Mesenchymal stem cell (in vitro differentiated cells and primary cell): ENCODE results near the gene RASAL2.

Source experiments
- DNase-seq: peaks from one replicate; pipeline ENCODE4 v3.0.0-alpha.2; 2013
- H2AFZ ChIP-seq: one replicate; pipeline ENCODE4 v1.6.1; 2013; ENCODE audit warnings: low read depth, mild to moderate bottlenecking, control low read depth, inconsistent platforms, low read length, moderate library complexity
- H2AK5ac ChIP-seq: 2 replicates; pipeline ENCODE4 v1.6.1; 2013; ENCODE audit warnings: low read length, moderate library complexity, mild to moderate bottlenecking, inconsistent platforms; ENCODE audit not compliant: severe bottlenecking
- H2BK120ac ChIP-seq: one replicate; pipeline ENCODE4 v1.6.1; 2013; ENCODE audit warnings: low read depth, mild to moderate bottlenecking, inconsistent platforms, low read length, moderate library complexity
- H2BK12ac ChIP-seq, 2 experiments: one replicate each; pipeline ENCODE4 v1.6.1; 2013; ENCODE audit warnings: inconsistent platforms in 2 of 2, low read length in 2 of 2, mild to moderate bottlenecking in 2 of 2, moderate library complexity in 2 of 2, control low read depth in 1 of 2
- H2BK15ac ChIP-seq: one replicate; pipeline ENCODE4 v1.6.1; 2013; ENCODE audit warnings: mild to moderate bottlenecking, low read depth, inconsistent platforms; ENCODE audit not compliant: poor library complexity, severe bottlenecking
- H2BK5ac ChIP-seq: 2 replicates; pipeline ENCODE4 v1.6.1; 2013; ENCODE audit warnings: low read depth, mild to moderate bottlenecking, low read length, control low read depth, inconsistent platforms; ENCODE audit not compliant: poor library complexity, severe bottlenecking
- H3K14ac ChIP-seq, 2 experiments: one replicate each; pipeline ENCODE4 v1.6.1; 2013; ENCODE audit warnings: inconsistent platforms in 2 of 2, low read length in 2 of 2, control low read depth in 1 of 2, mild to moderate bottlenecking in 1 of 2, moderate library complexity in 1 of 2
- H3K18ac ChIP-seq, 2 experiments: one replicate each; pipeline ENCODE4 v1.6.1; 2013; ENCODE audit warnings: inconsistent platforms in 2 of 2, low read length in 2 of 2, control low read depth in 1 of 2, low read depth in 1 of 2, mild to moderate bottlenecking in 1 of 2
- H3K23ac ChIP-seq, 2 experiments: one replicate each; pipeline ENCODE4 v1.6.1; 2013; ENCODE audit warnings: inconsistent platforms in 2 of 2, low read length in 2 of 2, mild to moderate bottlenecking in 2 of 2, moderate library complexity in 2 of 2, control low read depth in 1 of 2
- H3K27ac ChIP-seq: 2 replicates; pipeline ENCODE4 v1.5.1; 2013; ENCODE audit warnings: mild to moderate bottlenecking, moderate library complexity, low read length, control low read depth, inconsistent platforms; ENCODE audit not compliant: poor library complexity, severe bottlenecking
- H3K27me3 ChIP-seq, 2 experiments: 2 replicates each; pipeline versions ENCODE4 v1.6.1 to v1.7.0; 2013; ENCODE audit warnings: low read length in 2 of 2, mild to moderate bottlenecking in 2 of 2, moderate library complexity in 2 of 2, control low read depth in 1 of 2, inconsistent platforms in 1 of 2; ENCODE audit not compliant: control insufficient read depth in 1 of 2, insufficient read depth in 1 of 2
- H3K36me3 ChIP-seq, 2 experiments: 2 replicates each; pipeline versions ENCODE4 v1.6.1 to v1.7.0; 2013; ENCODE audit warnings: low read length in 2 of 2, control low read depth in 1 of 2, inconsistent platforms in 1 of 2, low read depth in 1 of 2, mild to moderate bottlenecking in 1 of 2; ENCODE audit not compliant: insufficient read depth in 2 of 2, control insufficient read depth in 1 of 2
- H3K4ac ChIP-seq, 2 experiments: one replicate each; pipeline ENCODE4 v1.6.1; 2013; ENCODE audit warnings: inconsistent platforms in 2 of 2, low read length in 2 of 2, mild to moderate bottlenecking in 2 of 2, moderate library complexity in 2 of 2, control low read depth in 1 of 2, low read depth in 1 of 2
- H3K4me1 ChIP-seq: 2 replicates; pipeline ENCODE4 v1.6.1; 2013; ENCODE audit warnings: low read depth, low read length, control low read depth; ENCODE audit not compliant: control insufficient read depth, insufficient read depth
- H3K4me2 ChIP-seq: 2 replicates; pipeline ENCODE4 v1.6.1; 2013; ENCODE audit warnings: low read length, mild to moderate bottlenecking, inconsistent platforms; ENCODE audit not compliant: poor library complexity, severe bottlenecking
- H3K4me3 ChIP-seq, 2 experiments: 2 replicates each; pipeline versions ENCODE4 v1.5.1 to v1.7.0; 2013; ENCODE audit warnings: low read length in 2 of 2, mild to moderate bottlenecking in 2 of 2, control low read depth in 1 of 2, low read depth in 1 of 2; ENCODE audit not compliant: insufficient read depth in 1 of 2
- H3K79me1 ChIP-seq: replicated peaks from 2 replicates; pipeline ENCODE4 v1.6.1; 2013; ENCODE audit warnings: mild to moderate bottlenecking, control low read depth, low read length, inconsistent platforms; ENCODE audit not compliant: poor library complexity, severe bottlenecking
- H3K9ac ChIP-seq: 2 replicates; pipeline ENCODE4 v1.7.0; 2013; ENCODE audit warnings: mild to moderate bottlenecking, low read length, moderate library complexity
- H3K9me3 ChIP-seq: 2 replicates; pipeline ENCODE4 v1.7.0; 2013; ENCODE audit warnings: mild to moderate bottlenecking, low read length; ENCODE audit not compliant: control insufficient read depth
- H4K8ac ChIP-seq: one replicate; pipeline ENCODE4 v1.6.1; 2013; ENCODE audit warnings: inconsistent platforms, mild to moderate bottlenecking, low read length, moderate library complexity
- H4K91ac ChIP-seq: one replicate; pipeline ENCODE4 v1.6.1; 2013; ENCODE audit warnings: mild to moderate bottlenecking, low read length, inconsistent platforms
- WGBS: methylation state at CpG from one replicate; pipeline ENCODE4 v1.1.7; 2013; ENCODE audit warnings: mixed read lengths; 5-methylcytosine and 5-hydroxymethylcytosine counted together

RASAL2 gene

DNA sequence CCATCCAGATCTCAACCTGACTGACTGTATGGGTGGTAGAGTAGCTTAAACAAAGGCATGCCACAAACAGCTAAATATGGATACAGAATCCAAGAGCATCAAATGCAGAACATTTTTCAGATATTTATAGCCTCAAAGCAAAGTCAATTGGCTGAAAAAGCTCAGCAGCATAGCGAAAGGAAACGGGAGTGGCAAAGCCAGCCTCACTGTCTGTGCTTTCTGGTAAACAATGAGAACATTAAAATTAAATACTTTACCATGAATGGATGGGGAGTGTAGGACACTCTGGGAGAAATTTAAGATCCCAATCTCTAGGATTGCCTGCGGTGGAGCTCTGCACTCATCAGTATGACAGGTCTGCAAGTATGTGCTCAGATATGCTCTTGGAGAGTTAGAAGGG is 4.4 kb downstream of the RASAL2 start:
- H3K27ac ChIP-seq = no peak overlapping the region
- H2AK5ac ChIP-seq = no peak overlapping the region
- no peak overlapping the region for H2BK12ac ChIP-seq
- H3K4me3 ChIP-seq = no peak overlapping the region
- peaks cover 3% of the 10 kb centered on the region for H3K4me1 ChIP-seq
- no peak overlapping the region for H2BK120ac ChIP-seq
- H2BK15ac ChIP-seq = no peak overlapping the region
- DNase-seq = no peak
- WGBS = 23% methylated on average over 3 of the region's 3 CpGs
- no peak overlapping the region for H4K91ac ChIP-seq
- H3K4ac ChIP-seq = no peak overlapping the region
- H3K9me3 ChIP-seq = no peaks in the 10 kb centered on the region
- no peak overlapping the region for H2AFZ ChIP-seq
- H3K9ac ChIP-seq = no peak overlapping the region
- H3K4me2 ChIP-seq = no peak overlapping the region
- peaks cover 0 to 4% of the 10 kb centered on the region in 2 experiments for H3K36me3 ChIP-seq
- no peak overlapping the region for H3K23ac ChIP-seq
- H3K18ac ChIP-seq = peak overlapping the region in 1 of 2 experiments; percentile 19
- no peaks in the 10 kb centered on the region for H3K27me3 ChIP-seq
- H4K8ac ChIP-seq = no peak overlapping the region
- no peak overlapping the region for H3K14ac ChIP-seq
- peaks cover 3% of the 10 kb centered on the region for H3K79me1 ChIP-seq
- H2BK5ac ChIP-seq = no peak overlapping the region

DNA sequence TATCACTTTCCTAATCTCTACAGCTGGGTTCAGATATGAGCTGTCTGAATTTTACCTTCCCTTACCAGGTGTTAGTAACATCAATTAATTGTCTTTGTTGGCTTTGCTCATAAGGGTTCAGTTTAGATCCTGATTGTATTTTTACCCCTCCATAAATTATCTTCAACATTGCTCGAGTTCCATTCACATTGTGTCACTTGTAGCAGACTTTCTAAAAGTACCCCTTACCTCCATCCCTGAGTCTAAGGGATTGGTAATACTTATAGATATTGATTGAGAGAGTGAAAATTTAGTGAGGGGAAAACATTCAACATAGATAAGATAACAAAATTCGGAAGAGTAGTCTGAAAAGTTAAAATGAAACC is 7.3 kb downstream of the RASAL2 start:
- H3K14ac ChIP-seq = no peak overlapping the region
- H2BK12ac ChIP-seq = no peak overlapping the region
- H3K27ac ChIP-seq = no peak overlapping the region
- H2BK15ac ChIP-seq = no peak overlapping the region
- no peak overlapping the region for H2BK5ac ChIP-seq
- H3K18ac ChIP-seq = no peak overlapping the region
- no peaks in the 10 kb centered on the region for H3K9me3 ChIP-seq
- DNase-seq = no peak
- no peak overlapping the region for H4K91ac ChIP-seq
- H2AFZ ChIP-seq = no peak overlapping the region
- H3K4me2 ChIP-seq = no peak overlapping the region
- H3K79me1 ChIP-seq = peaks cover 3% of the 10 kb centered on the region
- H3K27me3 ChIP-seq = no peaks in the 10 kb centered on the region
- no peak overlapping the region for H2BK120ac ChIP-seq
- peaks cover 6% of the 10 kb centered on the region for H3K4me1 ChIP-seq
- H4K8ac ChIP-seq = no peak overlapping the region
- H3K23ac ChIP-seq = no peak overlapping the region
- H3K4ac ChIP-seq = no peak overlapping the region
- peak overlapping the region; percentile 60 for H3K9ac ChIP-seq
- no CpG with 5 or more reads among the region's 2 CpGs for WGBS
- peak overlapping the region in 1 of 2 experiments; percentile 0 for H3K4me3 ChIP-seq
- H3K36me3 ChIP-seq = peaks cover 0 to under 1% of the 10 kb centered on the region in 2 experiments
- H2AK5ac ChIP-seq = no peak overlapping the region

GRCh38 chr1:178101654-178102053 is 7.8 kb downstream of the RASAL2 start:
- H3K4me3 ChIP-seq = peak overlapping the region in 1 of 2 experiments; percentile 0
- H3K9ac ChIP-seq = peak overlapping the region; percentile 60
- WGBS = no CpG with 5 or more reads among the region's 1 CpG

DNA sequence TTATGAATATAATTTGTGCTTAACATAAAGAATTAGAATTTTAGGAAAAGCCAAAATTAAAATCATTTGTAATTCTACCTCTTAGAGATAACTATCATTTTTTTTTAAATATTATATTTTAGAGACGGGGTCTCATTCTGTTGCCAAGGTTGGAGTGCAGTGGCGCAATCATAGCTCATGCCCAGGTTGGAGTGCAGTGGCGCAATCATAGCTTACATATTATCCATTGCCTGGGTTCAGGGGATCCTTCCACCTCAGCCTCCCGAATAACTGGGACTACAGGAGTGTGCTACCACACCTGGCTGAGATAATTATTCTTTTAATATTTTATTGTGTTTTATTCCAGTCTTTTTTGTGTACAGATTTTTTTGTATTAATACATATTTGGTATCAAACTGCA is 8.3 kb downstream of the RASAL2 start:
- Histone ChIP-seq H3K4me2 (no peak overlapping the region), H4K91ac (no peak overlapping the region), H4K8ac (no peak overlapping the region), H3K9me3 (no peaks in the 10 kb centered on the region), H3K36me3 (no peaks in the 10 kb centered on the region), H3K79me1 (peaks cover 3% of the 10 kb centered on the region), H3K4ac (no peak overlapping the region), H2BK5ac (no peak overlapping the region), H3K9ac (peak overlapping the region; percentile 60), H3K18ac (no peak overlapping the region), H3K27me3 (no peaks in the 10 kb centered on the region), H3K4me3 (no peak overlapping the region), H3K4me1 (peaks cover 6% of the 10 kb centered on the region), H2BK15ac (peak overlapping the region; percentile 28), H3K23ac (no peak overlapping the region), H2AFZ (no peak overlapping the region), H3K27ac (no peak overlapping the region), H2BK12ac (no peak overlapping the region), H2BK120ac (no peak overlapping the region), H3K14ac (no peak overlapping the region), H2AK5ac (no peak overlapping the region)
- 100% methylated on average over 3 of the region's 4 CpGs for WGBS
- no peak for DNase-seq

More at GRCh38 chr1:178101654-178102053, 7.8 kb downstream of the RASAL2 start:
- Histone ChIP-seq H3K36me3 (no peaks in the 10 kb centered on the region), H2BK12ac (no peak overlapping the region), H4K91ac (no peak overlapping the region), H3K27ac (no peak overlapping the region), H3K79me1 (peaks cover 3% of the 10 kb centered on the region), H3K27me3 (no peaks in the 10 kb centered on the region), H2BK5ac (no peak overlapping the region), H3K9me3 (no peaks in the 10 kb centered on the region), H3K4me2 (no peak overlapping the region), H3K18ac (no peak overlapping the region), H3K23ac (no peak overlapping the region), H2BK120ac (no peak overlapping the region), H3K14ac (no peak overlapping the region), H2BK15ac (no peak overlapping the region), H4K8ac (no peak overlapping the region), H2AFZ (no peak overlapping the region), H2AK5ac (no peak overlapping the region), H3K4me1 (peaks cover 6% of the 10 kb centered on the region), H3K4ac (no peak overlapping the region)
- DNase-seq = peak; percentile 62
